Right renal cortex interstitium (tissue), 3 donors: ENCODE results near the gene MICA. TPM values are rescaled to one million over a fixed set of nuclear protein-coding genes. Genes with fewer than 3 reads are reported as not detected.
"Not testable (repeated sequence)": the region's sequence is repeated elsewhere in the genome, so short reads cannot be mapped to it uniquely, and the experiment has no call there.

Experiments used
- DNase-seq, 3 donors: peaks; one replicate each; pipeline ENCODE4 v3.0.0-alpha.2; 2013; ENCODE audit warnings: low read depth in 3 of 3, low spot score in 2 of 3
- polyA plus RNA-seq, 3 donors: library from polyadenylated mRNA; unstranded; fragments of 120-200 nt; gene quantifications; one replicate each; pipeline ENCODE4 v1.2.1, GENCODE V29; 2013; ENCODE audit not compliant: insufficient read length in 3 of 3

MICA gene
- polyA plus RNA-seq, 3 donors: 3.4 to 10.5 (median 6.9) TPM

- no peak for DNase-seq
Observed at GRCh38 chr6:31452859-31453258, 49.5 kb downstream of the MICA start.

GRCh38 chr6:31453259-31453658 lies 49.9 kb downstream of the MICA start:
- DNase-seq: no peak

- not testable (repeated sequence) for DNase-seq
Observed at GRCh38 chr6:31459864-31460263, 56.5 kb downstream of the MICA start.

GRCh38 chr6:31460361-31461025 lies 57.1 kb downstream of the MICA start:
- no peak for DNase-seq

- DNase-seq: no peak
Observed at GRCh38 chr6:31462026-31462963, 58.9 kb downstream of the MICA start.

GRCh38 chr6:31462964-31463870 lies 59.8 kb downstream of the MICA start:
- DNase-seq: peak; percentile 56 to 81 (median 60)

GRCh38 chr6:31464252-31465184 lies 61.1 kb downstream of the MICA start:
- no peak for DNase-seq

Other genes with a start within 250 kb of the MICA start
- gene CCHCR1, start 245.8 kb upstream of the MICA start, polyA plus RNA-seq: 10 to 100 TPM; 24.2 to 25.2 (median 25.1) TPM
- gene TCF19, start 245.0 kb upstream of the MICA start, polyA plus RNA-seq: 10 to 100 TPM; 16.5 to 19.9 (median 17.8) TPM
- 1 to 10 TPM; 1.2 to 2.5 (median 2.2) TPM for gene POU5F1, start 232.9 kb upstream of the MICA start, polyA plus RNA-seq
- gene HLA-C, start 131.5 kb upstream of the MICA start, polyA plus RNA-seq: 100 to 1,000 TPM in 2 of 3 donors, 10 to 100 TPM in 1; 81.5 to 157 (median 126) TPM
- gene HLA-B, start 46.4 kb upstream of the MICA start, polyA plus RNA-seq: 100 to 1,000 TPM in 2 of 3 donors, 10 to 100 TPM in 1; 97.2 to 236 (median 160) TPM
- gene MICB, start 94.5 kb downstream of the MICA start, polyA plus RNA-seq: 1 to 10 TPM; 1.0 to 1.4 (median 1.2) TPM
- gene MCCD1, start 125.4 kb downstream of the MICA start, polyA plus RNA-seq: 10 to 100 TPM; 13.6 to 24.1 (median 17.7) TPM
- 100 to 1,000 TPM; 509 to 546 (median 538) TPM for gene DDX39B, start 138.4 kb downstream of the MICA start, polyA plus RNA-seq
- 1 to 10 TPM; 5.7 to 7.5 (median 7.3) TPM for gene ATP6V1G2, start 143.0 kb downstream of the MICA start, polyA plus RNA-seq
- gene NFKBIL1, start 144.0 kb downstream of the MICA start, polyA plus RNA-seq: 10 to 100 TPM; 17.6 to 19.3 (median 19.1) TPM
- under 1 TPM; 0.13 to 0.15 (median 0.14) TPM for gene LTA, start 168.7 kb downstream of the MICA start, polyA plus RNA-seq
- gene TNF, start 172.0 kb downstream of the MICA start, polyA plus RNA-seq: under 1 TPM; 0.16 to 0.31 (median 0.19) TPM
- 1 to 10 TPM in 2 of 3 donors, under 1 TPM in 1; 0.89 to 1.4 (median 1.2) TPM for gene LTB, start 178.8 kb downstream of the MICA start, polyA plus RNA-seq
- gene LST1, start 182.7 kb downstream of the MICA start, polyA plus RNA-seq: 1 to 10 TPM; 4.9 to 6.5 (median 5.2) TPM
- gene NCR3, start 189.4 kb downstream of the MICA start, polyA plus RNA-seq: under 1 TPM in 1 of 3 donors, not detected in 2; 0.16 TPM
- gene AIF1, start 211.6 kb downstream of the MICA start, polyA plus RNA-seq: 10 to 100 TPM; 87.4 to 99.7 (median 94.8) TPM
- gene PRRC2A, start 217.1 kb downstream of the MICA start, polyA plus RNA-seq: 100 to 1,000 TPM; 131 to 142 (median 140) TPM
- gene BAG6, start 249.1 kb downstream of the MICA start, polyA plus RNA-seq: 100 to 1,000 TPM; 212 to 228 (median 226) TPM